GM19193 (cell line): ENCODE data around the gene TGM6.

Experiments used
- POLR2A ChIP-seq: IDR thresholded peaks from 4 replicates; pipeline ENCODE4 v1.6.1; 2011; ENCODE audit not compliant: insufficient read depth, insufficient read length; ENCODE audit errors: extremely low read depth

TGM6 gene

GRCh38 chr20:2382833-2383232, 2.1 kb downstream of the TGM6 start:
- TF ChIP-seq POLR2A = no peak

DNA sequence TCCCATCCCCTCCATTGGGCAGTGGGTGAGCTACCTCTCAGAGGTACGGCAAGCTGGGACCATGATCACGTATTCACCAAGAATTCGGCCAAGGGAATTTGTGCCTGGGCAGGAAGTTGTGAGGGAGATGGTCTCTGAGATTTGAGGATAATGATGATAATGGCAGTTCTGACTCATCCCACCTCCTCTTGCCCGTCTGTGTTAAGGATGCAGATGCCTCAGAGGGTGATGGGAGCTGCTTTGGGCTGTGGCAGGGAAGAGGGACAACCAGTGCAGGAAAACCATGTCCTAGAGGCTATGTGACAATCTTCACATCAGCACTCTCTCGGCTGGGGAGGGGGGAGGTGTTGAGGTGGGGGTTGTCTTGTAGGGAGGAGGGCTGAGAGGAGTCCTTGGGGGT, 4.3 kb downstream of the TGM6 start:
- no peak for TF ChIP-seq POLR2A

GRCh38 chr20:2385496-2385895, 4.8 kb downstream of the TGM6 start:
- no peak for TF ChIP-seq POLR2A

DNA sequence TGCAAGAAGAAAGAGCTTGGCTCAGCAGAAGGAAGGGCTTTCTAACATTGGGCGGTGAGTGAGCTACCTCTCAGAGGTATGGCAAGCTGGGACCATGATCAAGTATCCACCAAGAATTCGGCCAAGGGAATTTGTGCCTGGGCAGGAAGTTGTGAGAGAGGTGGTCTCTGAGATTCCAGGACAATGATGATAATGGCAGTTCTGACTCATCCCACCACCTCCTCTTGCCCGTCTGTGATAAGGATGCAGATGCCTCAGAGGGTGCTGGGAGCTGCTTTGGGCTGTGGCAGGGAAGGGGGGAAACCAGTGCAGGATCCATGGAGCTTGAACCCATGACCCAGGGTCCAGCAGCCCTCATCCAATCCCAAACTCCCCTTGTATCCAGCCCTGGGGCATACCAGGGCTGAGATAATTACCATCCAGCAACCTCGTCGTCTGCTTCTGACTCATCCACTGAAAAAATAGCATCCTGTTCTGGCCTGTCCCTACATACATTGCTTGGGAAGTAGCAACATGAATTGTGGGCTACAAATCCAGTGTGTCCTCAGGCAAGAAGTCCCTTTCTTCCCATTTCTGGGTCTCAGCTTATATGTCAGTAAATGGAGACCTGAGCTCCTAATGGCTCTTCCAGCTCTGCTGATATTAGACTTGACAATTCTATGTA, 5.9 kb downstream of the TGM6 start:
- TF ChIP-seq POLR2A = no peak

- no peak for TF ChIP-seq POLR2A
These were observed 6.5 kb downstream of the TGM6 start for GRCh38 chr20:2387180-2387577.

GRCh38 chr20:2387580-2387979, 6.9 kb downstream of the TGM6 start:
- TF ChIP-seq POLR2A = no peak

DNA sequence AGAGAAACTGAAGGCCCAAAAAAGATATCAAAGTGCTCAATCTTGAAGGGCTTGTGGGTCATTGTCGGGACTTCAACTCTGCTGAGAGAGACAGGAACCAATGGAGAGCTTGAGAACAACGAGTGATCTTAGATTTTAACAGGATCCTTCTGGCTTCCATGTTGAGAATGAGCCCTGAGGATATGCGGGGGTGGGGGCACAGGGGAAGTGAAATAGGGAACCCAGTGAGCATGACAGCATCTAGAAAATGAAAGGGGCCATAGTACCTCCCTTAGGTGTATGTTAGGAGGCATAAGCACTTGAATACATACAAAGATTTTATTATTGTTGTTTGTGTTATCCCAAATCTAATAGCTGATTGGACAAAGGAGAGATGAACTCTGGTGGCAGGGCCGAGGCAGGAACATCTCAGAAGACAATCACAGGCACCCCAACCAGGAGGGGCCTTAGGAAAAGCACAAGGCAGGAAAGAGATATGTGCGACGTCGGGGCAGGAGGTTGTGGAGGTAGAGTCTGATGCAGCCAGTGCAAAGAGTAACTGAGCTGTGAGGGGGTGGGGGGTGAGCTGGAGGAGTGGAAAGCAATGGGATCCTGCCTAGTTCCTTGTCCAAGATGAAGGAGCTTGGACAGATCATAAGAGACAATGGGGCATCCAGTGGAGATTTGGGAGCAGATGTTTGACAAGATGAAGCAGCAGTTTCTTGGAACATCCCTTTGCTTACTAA, 10.4 kb downstream of the TGM6 start:
- TF ChIP-seq POLR2A = no peak

- no peak for TF ChIP-seq POLR2A
These were observed 13.8 kb downstream of the TGM6 start for GRCh38 chr20:2394411-2395055.

DNA sequence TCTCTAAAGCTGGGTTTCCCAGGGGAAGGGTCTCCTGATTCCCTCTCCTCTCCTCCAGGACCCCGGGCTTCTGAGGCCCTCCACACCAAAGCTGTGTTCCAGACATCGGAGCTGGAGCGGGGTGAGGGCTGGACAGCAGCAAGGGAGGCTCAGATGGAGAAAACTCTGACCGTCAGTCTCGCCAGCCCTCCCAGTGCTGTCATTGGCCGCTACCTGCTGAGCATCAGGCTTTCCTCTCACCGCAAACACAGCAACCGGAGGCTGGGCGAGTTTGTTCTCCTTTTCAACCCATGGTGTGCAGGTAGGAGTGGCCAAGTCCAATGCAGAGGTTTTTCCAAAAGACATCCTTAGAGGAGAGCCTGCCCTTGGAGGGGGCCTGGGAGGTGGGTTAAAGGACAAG, 14.4 kb downstream of the TGM6 start:
- TF ChIP-seq POLR2A = no peak

DNA sequence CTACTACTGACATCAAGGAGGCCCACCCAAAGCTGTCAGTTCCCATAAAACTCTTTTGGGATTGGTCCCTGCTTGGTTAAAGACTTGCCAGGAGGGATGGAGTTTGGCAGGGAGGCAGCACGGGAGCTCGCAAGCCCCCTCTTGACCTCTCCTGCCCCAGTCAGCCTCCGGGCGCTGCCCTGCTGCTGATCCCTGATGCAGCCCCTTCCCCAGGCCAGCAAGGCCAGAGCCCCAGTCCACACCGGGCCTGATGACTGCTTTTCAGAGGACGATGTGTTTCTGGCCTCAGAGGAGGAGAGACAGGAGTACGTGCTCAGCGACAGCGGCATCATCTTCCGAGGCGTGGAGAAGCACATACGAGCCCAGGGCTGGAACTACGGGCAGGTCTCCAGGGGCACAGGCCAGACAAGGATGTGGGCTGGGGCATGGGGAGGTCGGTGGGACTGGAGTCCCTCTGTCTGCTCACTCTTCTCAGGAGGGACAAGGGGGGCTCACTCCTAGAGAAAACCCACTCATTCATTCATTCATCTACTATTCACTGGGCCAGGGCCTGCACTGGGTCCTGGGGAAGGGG, 15.6 kb downstream of the TGM6 start:
- no peak for TF ChIP-seq POLR2A

DNA sequence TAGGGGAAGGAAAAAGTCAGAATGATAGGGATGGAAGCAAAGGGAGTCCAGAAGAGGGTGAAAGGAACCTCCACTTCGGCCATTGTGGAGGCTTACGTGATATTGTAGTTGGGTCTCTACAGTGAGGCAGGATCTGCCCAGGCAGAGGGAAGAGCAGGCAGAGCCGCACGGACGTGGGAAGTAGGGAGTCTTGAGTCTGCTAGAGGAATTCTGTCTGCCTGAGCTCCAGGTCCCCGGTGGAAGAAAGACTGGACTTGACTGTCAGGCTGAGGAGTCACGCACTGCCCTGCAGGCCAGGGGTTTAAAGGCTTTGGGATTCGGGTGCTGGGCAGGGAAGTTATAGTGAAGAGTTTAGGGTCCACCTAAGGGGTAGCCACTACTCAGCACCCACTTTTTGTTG, 16.4 kb downstream of the TGM6 start:
- TF ChIP-seq POLR2A = no peak

DNA sequence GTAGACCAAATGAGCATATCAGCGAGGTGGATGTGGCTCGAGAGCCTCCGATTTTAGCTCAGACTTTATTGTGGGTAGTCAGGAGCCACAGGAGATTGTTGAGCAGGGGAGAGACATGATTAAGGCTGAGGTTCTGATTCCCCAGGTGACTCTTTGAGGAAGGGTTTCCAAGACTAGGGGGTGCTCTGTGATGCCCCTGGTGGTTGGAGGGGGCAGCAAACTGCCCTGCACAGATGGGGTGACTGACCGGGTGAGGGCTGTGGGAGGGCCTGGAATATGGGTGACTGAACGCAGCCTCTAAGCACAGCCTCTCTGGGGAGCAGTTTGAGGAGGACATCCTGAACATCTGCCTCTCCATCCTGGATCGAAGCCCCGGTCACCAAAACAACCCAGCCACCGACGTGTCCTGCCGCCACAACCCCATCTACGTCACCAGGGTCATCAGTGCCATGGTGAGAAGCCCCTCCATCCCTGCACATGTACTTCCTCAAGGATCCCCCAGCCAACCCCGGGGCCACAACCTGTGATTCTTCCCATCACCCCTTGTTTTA, 17.0 kb downstream of the TGM6 start:
- TF ChIP-seq POLR2A = no peak

- TF ChIP-seq POLR2A = no peak
These were observed 17.7 kb downstream of the TGM6 start for GRCh38 chr20:2398449-2398848.

GRCh38 chr20:2399390-2399789, 18.7 kb downstream of the TGM6 start:
- no peak for TF ChIP-seq POLR2A

DNA sequence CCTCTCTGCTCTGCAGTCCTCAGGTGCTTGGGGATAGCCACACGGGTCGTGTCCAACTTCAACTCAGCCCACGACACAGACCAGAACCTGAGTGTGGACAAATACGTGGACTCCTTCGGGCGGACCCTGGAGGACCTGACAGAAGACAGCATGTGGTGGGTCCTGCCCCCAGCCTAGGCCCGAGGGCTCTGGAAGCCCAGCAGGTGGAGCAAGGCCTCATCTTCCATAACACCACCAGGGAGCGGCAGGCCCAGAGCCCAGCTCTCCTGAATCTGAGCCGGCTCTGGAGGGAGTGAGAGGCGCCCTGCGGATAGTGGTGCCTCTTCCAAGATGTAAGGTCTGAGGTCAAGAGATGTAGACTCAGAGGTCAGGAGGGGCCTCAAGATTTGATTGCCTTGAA, 19.6 kb downstream of the TGM6 start:
- no peak for TF ChIP-seq POLR2A
